GM23338 (cell line): Measurements from ENCODE around the gene SSBP2. TPM values are rescaled to one million over a fixed set of nuclear protein-coding genes. Genes with fewer than 3 reads are reported as not detected.

Source experiments
- ATAC-seq: fragments of 200-7000 bp; cut with Tn5 transposase; 3 replicates; pipeline ENCODE4 v1.9.1; 2020
- DNase-seq: peaks from one replicate; pipeline ENCODE4 v3.0.0-alpha.2; 2015; ENCODE audit warnings: low spot score
- H2AFZ ChIP-seq: fragments of 200-600 bp; sonication (generic); 2 replicates; pipeline ENCODE4 v1.8.0; 2016; ENCODE audit warnings: antibody characterized with exemption, mild to moderate bottlenecking, moderate library complexity
- H3F3A ChIP-seq: fragments of 200-600 bp; sonication (generic); replicated peaks from 2 replicates; pipeline ENCODE4 v1.8.0; 2017; ENCODE audit warnings: antibody characterized with exemption, mixed run types, low read depth
- H3K27ac ChIP-seq: fragments of 200-600 bp; sonication (generic); 2 replicates; pipeline ENCODE4 v1.6.1; 2016; ENCODE audit warnings: low read depth
- H3K27me3 ChIP-seq: fragments of 200-600 bp; sonication (generic); 2 replicates; pipeline ENCODE4 v1.8.0; 2016; ENCODE audit warnings: mild to moderate bottlenecking, mixed run types, moderate library complexity; ENCODE audit not compliant: insufficient read depth
- H3K36me3 ChIP-seq: fragments of 200-600 bp; sonication (generic); 2 replicates; pipeline ENCODE4 v1.8.0; 2016; ENCODE audit warnings: mild to moderate bottlenecking; ENCODE audit not compliant: insufficient read depth
- H3K4me1 ChIP-seq: fragments of 200-600 bp; sonication (generic); 2 replicates; pipeline ENCODE4 v1.8.0; 2016; ENCODE audit warnings: mild to moderate bottlenecking, moderate library complexity; ENCODE audit not compliant: insufficient read depth
- H3K4me2 ChIP-seq: fragments of 200-600 bp; sonication (generic); 2 replicates; pipeline ENCODE4 v1.7.1; 2017; ENCODE audit warnings: mixed run types
- H3K4me3 ChIP-seq: fragments of 200-600 bp; sonication (generic); 2 replicates; pipeline ENCODE4 v1.6.1; 2016; ENCODE audit warnings: mixed run types
- H3K79me2 ChIP-seq: fragments of 200-600 bp; sonication (generic); replicated peaks from 2 replicates; pipeline ENCODE4 v1.8.0; 2017; ENCODE audit warnings: mild to moderate bottlenecking; ENCODE audit not compliant: insufficient read depth
- H3K9me2 ChIP-seq: fragments of 200-600 bp; sonication (generic); 2 replicates; pipeline ENCODE4 v1.8.0; 2017; ENCODE audit not compliant: insufficient read depth
- H4K20me1 ChIP-seq: fragments of 200-600 bp; sonication (generic); replicated peaks from 2 replicates; pipeline ENCODE4 v1.8.0; 2017; ENCODE audit warnings: mild to moderate bottlenecking; ENCODE audit not compliant: insufficient read depth
- H3K27ac Mint-ChIP-seq: 2 replicates; pipeline ENCODE4 v1.8.0; 2020; ENCODE audit warnings: inconsistent platforms, mild to moderate bottlenecking, moderate library complexity, mixed read lengths
- H3K27me3 Mint-ChIP-seq: 3 replicates; pipeline ENCODE4 v1.8.0; 2022; ENCODE audit warnings: low read depth, mild to moderate bottlenecking, moderate library complexity, mixed read lengths, inconsistent platforms; ENCODE audit not compliant: insufficient read depth, poor library complexity
- H3K36me3 Mint-ChIP-seq: 3 replicates; pipeline ENCODE4 v1.8.0; 2021; ENCODE audit warnings: low read depth, mild to moderate bottlenecking, inconsistent platforms, moderate library complexity, mixed read lengths
- H3K4me1 Mint-ChIP-seq: 3 replicates; pipeline ENCODE4 v1.8.0; 2020; ENCODE audit warnings: mild to moderate bottlenecking, inconsistent platforms, mixed read lengths
- H3K4me3 Mint-ChIP-seq: 3 replicates; pipeline ENCODE4 v1.8.0; 2021; ENCODE audit warnings: moderate library complexity, mild to moderate bottlenecking, inconsistent platforms, mixed read lengths
- H3K9me3 Mint-ChIP-seq: 3 replicates; pipeline ENCODE4 v1.8.0; 2020; ENCODE audit warnings: moderate library complexity, mild to moderate bottlenecking, inconsistent platforms, mixed read lengths
- ETS1 ChIP-seq: IDR thresholded peaks from 2 replicates; pipeline ENCODE4 v1.6.1; 2016; ENCODE audit warnings: antibody characterized with exemption
- EZH2phosphoT487 ChIP-seq: fragments of 200-600 bp; sonication (generic); IDR thresholded peaks from one replicate; pipeline ENCODE4 v1.8.1; 2018; ENCODE audit warnings: antibody characterized with exemption; ENCODE audit not compliant: unreplicated experiment
- JUNB ChIP-seq: IDR thresholded peaks from one replicate; pipeline ENCODE4 v1.6.1; 2016; ENCODE audit warnings: antibody characterized with exemption; ENCODE audit not compliant: unreplicated experiment
- NANOG ChIP-seq: IDR thresholded peaks from 2 replicates; pipeline ENCODE4 v1.6.1; 2016; ENCODE audit warnings: antibody characterized with exemption, borderline replicate concordance
- POLR2AphosphoS5 ChIP-seq: IDR thresholded peaks from 2 replicates; pipeline ENCODE4 v1.6.1; 2016; ENCODE audit warnings: antibody characterized with exemption, low read depth
- REST ChIP-seq: IDR thresholded peaks from one replicate; pipeline ENCODE4 v1.6.1; 2018; ENCODE audit warnings: antibody characterized with exemption; ENCODE audit not compliant: unreplicated experiment
- STAT1 ChIP-seq: IDR thresholded peaks from one replicate; pipeline ENCODE4 v1.6.1; 2016; ENCODE audit warnings: antibody characterized with exemption; ENCODE audit not compliant: unreplicated experiment
- ZNF114 ChIP-seq: fragments of 250-450 bp; sonication (Bioruptor Pico); IDR thresholded peaks from 2 replicates; pipeline ENCODE4 v1.5.0; 2020; ENCODE audit warnings: mild to moderate bottlenecking, moderate library complexity
- ZNF331 ChIP-seq: fragments of 250-450 bp; sonication (Bioruptor Pico); IDR thresholded peaks from 2 replicates; pipeline ENCODE4 v1.5.0; 2020; ENCODE audit warnings: low read depth, mild to moderate bottlenecking, moderate library complexity
- ZNF462 ChIP-seq: fragments of 250-450 bp; sonication (Bioruptor Pico); IDR thresholded peaks from 2 replicates; pipeline ENCODE4 v1.5.0; 2020; ENCODE audit warnings: mild to moderate bottlenecking, moderate library complexity
- polyA plus RNA-seq: library from polyadenylated mRNA; unstranded; fragments of >200 nt; fragmentation: Nextera tagmentation; extraction: Ambion mirVana; gene quantifications from 2 replicates; pipeline ENCODE4 v1.2.1, GENCODE V29; 2016
- total RNA-seq: library from RNA; depleted of rRNA; stranded (reverse); fragments of >200 nt; shearing (Covaris generic); gene quantifications from 2 replicates; pipeline ENCODE4 v1.2.3, GENCODE V29; 2014

SSBP2 gene
- total and polyA plus RNA-seq, 2 experiments from 2014 or later = 21.5 to 24.7 TPM

- ATAC-seq = no peak; the same call in 2 of the 3 replicates
- Histone ChIP-seq H3K27me3 (no peaks in the 10 kb centered on the region), H4K20me1 (no peaks in the 10 kb centered on the region), H3K4me3 (no peak overlapping the region), H2AFZ (no peak overlapping the region), H3K79me2 (no peaks in the 10 kb centered on the region), H3F3A (no peaks in the 10 kb centered on the region), H3K27ac (0 out of 2 replicates have a peak overlapping the region, but pooled peaks have one; percentile 20), H3K9me2 (no peaks in the 10 kb centered on the region), H3K4me2 (no peak overlapping the region), H3K36me3 (0 out of 2 replicates have a peak, but pooled peaks cover 4% of the 10 kb centered on the region), H3K4me1 (peaks cover 4% of the 10 kb centered on the region; the same call in 1 of the 2 replicates)
- DNase-seq = no peak
- Mint-ChIP-seq H3K4me1 (peaks cover 9% of the 10 kb centered on the region; the same call in 2 of the 3 replicates), H3K36me3 (peaks cover 14% of the 10 kb centered on the region), H3K27me3 (peaks cover 1% of the 10 kb centered on the region), H3K4me3 (no peak overlapping the region), H3K9me3 (peaks cover 6% of the 10 kb centered on the region; the same call in 1 of the 3 replicates), H3K27ac (no peak overlapping the region)
- TF ChIP-seq EZH2phosphoT487 (no peak), POLR2AphosphoS5 (no peak), ZNF331 (CRISPR knock-in tag) (no peak)
Measured at GRCh38 chr5:81696418-81697397, 54.2 kb downstream of the SSBP2 start.

GRCh38 chr5:81694726-81695125 lies 56.2 kb downstream of the SSBP2 start:
- Histone ChIP-seq H2AFZ (no peak overlapping the region), H4K20me1 (no peaks in the 10 kb centered on the region), H3K79me2 (no peaks in the 10 kb centered on the region), H3K4me2 (no peak overlapping the region), H3K9me2 (no peaks in the 10 kb centered on the region), H3K4me1 (peaks cover 4% of the 10 kb centered on the region; the same call in 1 of the 2 replicates), H3K27me3 (no peaks in the 10 kb centered on the region), H3K27ac (no peak overlapping the region), H3K4me3 (no peak overlapping the region), H3F3A (no peaks in the 10 kb centered on the region), H3K36me3 (no peaks in the 10 kb centered on the region)
- Mint-ChIP-seq H3K27me3 (peaks cover 1% of the 10 kb centered on the region), H3K27ac (no peak overlapping the region), H3K9me3 (no peaks in the 10 kb centered on the region), H3K4me1 (peaks cover 9% of the 10 kb centered on the region; the same call in 2 of the 3 replicates), H3K4me3 (no peak overlapping the region), H3K36me3 (peaks cover 3% of the 10 kb centered on the region; the same call in 1 of the 3 replicates)
- no peak for ATAC-seq
- DNase-seq = no peak
- TF ChIP-seq REST (no peak), ETS1 (no peak), STAT1 (no peak), JUNB (no peak), ZNF462 (CRISPR knock-in tag) (no peak), NANOG (no peak), ZNF114 (no peak)
